Left ventricle myocardium superior (tissue), 1 donor: ENCODE data around the gene MINPP1. TPM values are rescaled to one million over a fixed set of nuclear protein-coding genes. Genes with fewer than 3 reads are reported as not detected.

Experiments
- ATAC-seq: fragments of 200-7000 bp; cut with Tn5 transposase; one replicate; pipeline ENCODE4 v1.9.1; 2020; ENCODE audit warnings: mild to moderate bottlenecking, moderate library complexity
- DNase-seq: peaks from one replicate; pipeline ENCODE4 v3.0.0-alpha.2; 2020
- intact Hi-C: fragments of 100-400 bp; cut with micrococcal nuclease; formaldehyde crosslinking; loops from one replicate; pipeline ENCODE4 v1.11.0; 2022
- total RNA-seq: library from RNA; stranded (reverse); fragmentation: NEBNext Ultra II Directional; extraction: Animal tissue kit (Norgen Biotek cat#: 25700); gene quantifications from one replicate; pipeline ENCODE4 v1.2.1, GENCODE V29; 2021
- donor health status: DM: no; HTN: yes; CAD: no; lungs with severe emphysema.

MINPP1 gene
- total RNA-seq, 1 donor from 2014 or later = 5.0 TPM

DNA sequence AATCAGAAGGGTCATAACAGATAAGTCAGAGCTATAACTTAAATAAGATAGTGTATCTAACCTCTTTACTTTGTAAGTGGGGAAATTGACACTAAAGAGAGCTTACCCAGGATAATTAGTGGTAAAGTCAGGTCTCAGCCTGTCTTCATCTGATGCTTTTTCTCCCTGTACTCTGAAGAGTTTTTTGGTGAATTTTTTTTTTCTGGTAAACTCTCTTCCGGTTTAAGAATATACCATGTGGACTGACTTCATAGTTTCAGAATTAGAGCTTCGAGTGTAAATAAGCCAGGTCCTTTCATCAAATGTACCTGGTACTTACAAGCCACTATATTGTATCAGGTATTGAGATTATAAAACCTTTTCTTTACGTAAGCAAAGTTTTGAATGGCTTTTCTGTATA lies 6.8 kb downstream of the MINPP1 start:
- intact Hi-C loops = no loop called here
- no peak for ATAC-seq
- no peak for DNase-seq

- DNase-seq (no peak), ATAC-seq (no peak)
- intact Hi-C loops = no loop called here
Measured at GRCh38 chr10:87518937-87519336, 14.2 kb downstream of the MINPP1 start.

GRCh38 chr10:87519582-87519981 lies 14.9 kb downstream of the MINPP1 start:
- DNase-seq (no peak), ATAC-seq (no peak)
- intact Hi-C loops = no loop called here

DNA sequence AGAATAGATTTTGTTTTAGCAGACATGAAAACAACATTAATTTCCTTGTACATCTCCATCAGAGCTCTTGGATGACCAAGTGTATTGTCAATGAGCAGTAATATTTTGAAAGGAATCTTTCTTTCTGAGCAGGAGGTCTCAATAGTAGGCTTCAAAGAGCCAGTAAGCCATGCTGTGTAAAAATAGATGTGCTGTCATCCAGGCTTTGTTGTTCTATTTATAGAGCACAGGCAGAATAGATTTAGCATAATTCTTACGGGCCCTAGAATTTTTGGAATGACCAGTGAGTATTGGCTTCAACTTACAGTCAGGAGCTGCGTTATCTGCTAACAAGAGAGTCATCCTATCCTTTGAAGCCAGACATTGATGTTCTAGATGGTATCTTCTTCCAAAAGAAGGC lies 19.0 kb downstream of the MINPP1 start:
- intact Hi-C loops = no loop called here
- ATAC-seq = peak; percentile 89

GRCh38 chr10:87524296-87524695 lies 19.6 kb downstream of the MINPP1 start:
- no peak for DNase-seq
- ATAC-seq = peak; percentile 85
- intact Hi-C loops = no loop called here

More for the DNA sequence above, 19.0 kb downstream of the MINPP1 start:
- no peak for DNase-seq

DNA sequence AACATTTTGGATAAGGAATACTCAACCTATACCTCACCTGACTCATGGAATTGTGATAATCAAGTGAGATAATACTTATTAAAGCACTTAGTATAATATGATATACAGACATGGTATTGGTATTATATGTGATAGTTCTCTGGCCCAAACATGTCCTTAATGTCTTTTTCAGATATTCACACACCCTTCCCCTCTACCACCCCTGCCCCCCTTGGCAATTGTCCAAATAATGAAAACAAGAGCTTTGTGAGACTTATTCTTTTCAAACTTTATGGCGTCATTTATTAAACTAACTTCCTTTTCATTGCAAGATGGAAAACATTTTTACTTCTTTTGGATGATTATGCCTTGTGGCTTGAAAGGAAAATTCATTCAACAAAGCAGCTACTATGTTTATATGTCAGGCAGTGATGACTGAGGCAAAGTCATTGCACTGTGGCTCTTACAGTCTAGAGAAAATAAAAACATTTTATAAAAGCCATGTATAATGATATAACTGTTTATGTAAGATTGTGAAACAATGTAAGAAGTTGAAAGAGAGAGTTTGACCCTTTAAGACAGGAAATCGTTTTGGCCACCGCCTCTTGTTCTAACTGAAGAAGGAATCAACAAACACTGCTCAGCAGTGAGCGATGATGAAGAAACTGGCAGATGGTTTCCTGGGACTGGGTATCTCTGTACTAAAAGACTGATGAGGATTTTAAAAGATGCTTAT lies 27.4 kb downstream of the MINPP1 start:
- ATAC-seq = peak; percentile 79
- no peak for DNase-seq
- intact Hi-C loops = no loop called here

DNA sequence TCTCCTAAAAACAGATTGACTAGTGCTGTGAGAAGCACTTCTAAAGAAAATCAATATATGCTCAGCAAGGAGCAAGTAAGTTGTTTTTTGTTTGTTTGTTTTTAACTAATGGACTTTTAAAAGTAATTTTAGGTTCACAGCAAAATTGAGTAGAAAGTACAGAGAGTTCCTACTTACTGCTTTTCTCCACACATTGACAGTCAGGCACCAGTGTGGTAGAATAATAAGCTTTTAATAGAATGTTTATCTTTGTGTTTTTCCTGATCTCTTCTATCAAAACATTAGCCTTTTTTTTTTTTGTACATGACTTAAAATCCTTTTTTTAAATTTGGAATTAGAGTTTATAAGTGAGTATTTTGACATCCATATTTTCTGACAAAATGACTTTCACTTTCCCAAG lies 28.0 kb downstream of the MINPP1 start:
- ATAC-seq (peak; percentile 36), DNase-seq (no peak)
- intact Hi-C loops = no loop called here

DNA sequence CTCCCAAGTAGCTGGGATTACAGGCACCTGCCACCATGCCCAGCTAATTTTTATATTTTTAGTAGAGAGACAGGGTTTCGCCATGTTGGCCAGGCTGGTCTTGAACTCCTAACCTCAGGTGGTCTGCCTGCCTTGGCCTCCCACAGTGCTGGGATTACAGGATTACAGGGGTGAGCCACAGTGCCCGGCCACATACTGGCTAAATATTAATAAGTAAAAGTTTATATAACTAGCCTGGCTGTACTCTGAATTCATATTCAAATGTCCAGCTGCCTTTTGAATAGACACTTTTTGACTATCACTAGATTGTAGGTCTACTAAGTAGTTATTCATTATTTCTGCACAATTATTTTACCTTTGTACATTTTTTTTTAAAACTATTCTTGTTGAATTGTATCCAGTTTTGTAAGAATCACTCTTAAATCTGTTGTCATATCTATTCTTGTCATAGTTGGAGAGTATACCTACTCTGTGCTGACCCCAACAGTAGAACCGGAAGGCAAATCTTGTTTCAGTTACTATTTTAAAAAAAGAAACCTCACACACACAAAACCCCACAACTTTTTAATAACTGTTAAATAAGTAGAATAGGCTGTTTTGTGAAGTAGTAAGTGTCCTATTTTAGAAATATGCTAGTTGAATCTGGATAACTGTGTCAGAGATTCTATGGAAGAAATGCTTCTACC lies 29.6 kb downstream of the MINPP1 start:
- intact Hi-C loops = no loop called here
- ATAC-seq (no peak), DNase-seq (no peak)

- intact Hi-C loops = no loop called here
- DNase-seq (no peak), ATAC-seq (no peak)
Measured at GRCh38 chr10:87538092-87539015, 33.7 kb downstream of the MINPP1 start.

- ATAC-seq (no peak), DNase-seq (no peak)
- intact Hi-C loops = no loop called here
Measured at GRCh38 chr10:87541114-87541513, 36.4 kb downstream of the MINPP1 start.

DNA sequence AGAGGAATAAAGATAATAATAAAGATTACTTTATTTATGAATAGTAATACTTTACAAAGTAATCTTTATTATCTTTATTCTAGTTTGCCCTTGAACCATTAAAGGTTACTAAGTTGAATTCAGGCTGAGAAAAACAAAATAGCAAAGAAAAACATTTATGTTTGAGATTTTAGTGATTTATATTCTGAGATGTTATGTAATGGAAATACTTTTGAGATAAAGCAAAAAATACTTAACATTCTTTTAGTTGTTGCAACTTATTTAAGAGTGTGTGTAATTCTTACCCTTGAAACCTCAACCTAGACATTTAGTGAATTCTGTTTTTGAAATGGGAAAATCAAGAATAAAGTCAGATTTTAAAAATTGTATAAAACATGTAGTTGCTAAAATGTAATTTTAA lies 40.0 kb downstream of the MINPP1 start:
- DNase-seq (no peak), ATAC-seq (no peak)
- intact Hi-C loops = no loop called here

DNA sequence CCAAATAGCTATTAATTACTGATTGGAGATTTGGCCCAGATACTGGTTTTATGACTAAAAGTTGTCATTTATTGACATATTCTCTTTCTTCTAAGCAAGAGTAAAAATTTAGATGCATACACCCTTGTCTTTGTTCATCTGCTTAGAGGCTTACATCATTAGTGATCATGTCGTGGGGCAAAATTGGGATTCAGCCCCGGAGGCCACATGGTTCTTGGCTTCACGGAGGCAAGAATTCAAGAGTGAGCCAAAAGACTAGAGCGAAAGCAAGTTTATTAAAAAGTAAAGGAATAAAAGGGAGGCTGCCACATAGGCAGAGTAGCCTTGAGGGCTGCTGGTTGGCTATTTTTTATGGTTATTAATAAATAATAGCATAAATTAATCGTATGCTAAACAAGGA lies 41.1 kb downstream of the MINPP1 start:
- no peak for DNase-seq
- intact Hi-C loops = no loop called here
- no peak for ATAC-seq

- ATAC-seq (no peak), DNase-seq (no peak)
- intact Hi-C loops = no loop called here
Measured at GRCh38 chr10:87546210-87546609, 41.5 kb downstream of the MINPP1 start.

DNA sequence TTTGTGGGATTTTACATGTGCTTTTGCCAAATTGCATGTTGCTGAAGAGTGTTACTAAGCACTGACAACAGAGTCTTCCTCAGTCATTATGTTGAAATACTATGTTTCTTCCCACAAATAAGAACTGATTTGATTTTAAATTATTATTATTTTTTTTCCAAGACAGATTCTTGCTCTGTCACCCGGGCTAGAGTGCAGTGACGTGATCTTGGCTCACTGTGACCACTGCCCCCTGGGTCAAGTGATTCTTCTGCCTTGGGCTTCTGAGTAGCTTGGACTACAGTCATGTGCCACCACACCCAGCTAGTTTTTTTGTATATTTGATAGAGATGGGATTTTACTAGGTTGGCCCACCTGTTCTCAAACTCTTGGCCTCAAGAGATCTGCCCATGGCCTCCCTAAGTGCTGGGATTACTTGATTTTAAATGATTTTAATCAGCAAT lies 42.3 kb downstream of the MINPP1 start:
- ATAC-seq (no peak), DNase-seq (no peak)
- intact Hi-C loops = no loop called here

DNA sequence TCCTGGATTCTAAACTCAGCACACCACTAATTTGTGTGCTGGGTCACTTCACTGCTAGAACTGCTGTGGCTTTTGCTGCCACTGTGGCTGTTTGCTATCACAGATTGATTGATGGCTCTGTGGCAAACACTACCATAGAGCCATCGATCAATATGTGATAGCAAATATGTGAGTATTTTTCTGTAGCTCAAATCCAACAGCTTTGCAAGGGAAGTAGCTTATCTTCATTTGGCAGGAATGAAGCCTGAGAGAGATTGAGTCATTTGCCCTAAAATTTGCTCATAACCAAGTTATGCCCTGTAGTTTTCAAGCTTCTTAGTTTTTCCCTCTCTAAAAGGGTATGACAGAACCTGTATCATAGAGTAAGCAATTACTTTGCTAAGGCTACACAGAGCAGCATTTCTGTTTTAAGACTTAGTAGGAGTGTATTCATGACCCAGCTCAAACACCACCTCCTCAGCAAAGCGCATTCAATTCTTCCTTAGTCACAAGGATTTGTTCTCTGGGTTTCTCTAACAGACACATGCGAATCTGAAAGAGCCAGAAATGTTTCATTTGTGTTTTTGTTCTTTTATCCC lies 43.1 kb downstream of the MINPP1 start:
- ATAC-seq (no peak), DNase-seq (no peak)
- intact Hi-C loops = no loop called here

DNA sequence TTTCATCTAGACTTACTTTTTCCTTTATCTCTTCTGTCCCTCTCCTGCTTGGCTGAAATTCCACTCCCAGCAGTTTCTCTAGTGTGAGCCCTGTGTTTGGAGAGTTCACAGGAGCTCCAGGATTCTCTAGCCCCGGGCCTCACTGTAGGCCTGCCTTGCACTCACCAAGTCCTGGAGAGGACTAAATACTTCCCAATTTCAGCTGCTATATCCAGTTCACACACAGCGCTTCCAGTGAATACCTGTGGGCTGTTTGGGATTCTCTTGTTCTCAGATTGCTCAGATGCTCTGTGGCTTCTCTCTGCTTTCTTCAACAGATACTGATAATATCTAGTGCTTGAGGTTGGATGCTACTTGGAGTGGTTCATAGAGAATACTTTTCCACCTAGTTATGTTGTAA lies 46.0 kb downstream of the MINPP1 start:
- no peak for ATAC-seq
- DNase-seq = no peak
- intact Hi-C loops = no loop called here

GRCh38 chr10:87551326-87551725 lies 46.6 kb downstream of the MINPP1 start:
- ATAC-seq = no peak
- intact Hi-C loops = no loop called here
- DNase-seq = no peak

- intact Hi-C loops = no loop called here
- DNase-seq (no peak), ATAC-seq (no peak)
Measured at GRCh38 chr10:87552248-87552929, 47.7 kb downstream of the MINPP1 start.

DNA sequence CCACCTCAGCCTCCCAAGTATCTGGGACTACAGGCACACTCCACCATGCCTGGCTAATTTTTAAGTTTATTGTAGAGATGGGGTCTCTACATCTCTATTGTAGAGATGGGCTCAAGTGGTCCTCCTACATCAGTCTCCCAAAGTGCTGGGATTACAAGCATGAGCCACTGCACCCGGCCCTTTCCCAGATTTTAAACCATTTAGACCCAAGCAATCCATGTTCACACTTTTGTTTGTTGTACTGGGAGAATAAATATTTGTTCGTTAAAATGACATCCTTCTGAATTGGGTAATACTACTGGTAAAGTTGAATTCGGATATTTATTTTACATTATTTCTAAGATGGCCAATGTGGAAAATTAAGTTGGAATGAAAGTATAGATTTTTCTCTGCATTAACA lies 52.7 kb downstream of the MINPP1 start:
- no peak for DNase-seq
- intact Hi-C loops = no loop called here
- ATAC-seq = no peak
